ENCODE measurements around the gene CD48. TPM values are rescaled to one million over a fixed set of nuclear protein-coding genes. Genes with fewer than 3 reads are reported as not detected.

CD48 gene
- total RNA-seq, 1 donor from 2014 or later, result not detected

GRCh38 chr1:160669276-160669675 lies 42.3 kb downstream of the CD48 start:
- peaks cover 11% of the 10 kb centered on the region for H3K27me3 Mint-ChIP-seq (ENCODE audit: low read depth)
- no peak for DNase-seq (ENCODE audit: low spot score)
- no peak overlapping the region for H3K4me3 Mint-ChIP-seq (ENCODE audit: unreplicated experiment)
- H3K9me3 Mint-ChIP-seq (ENCODE audit: low read depth), result peaks cover 5% of the 10 kb centered on the region
- no peaks in the 10 kb centered on the region for H3K36me3 Mint-ChIP-seq (ENCODE audit: low read depth)
- no peaks in the 10 kb centered on the region for H3K4me1 Mint-ChIP-seq (ENCODE audit: low read depth)
- H3K27ac Mint-ChIP-seq (ENCODE audit: unreplicated experiment), result no peak overlapping the region
- TF ChIP-seq, protein P1, sequence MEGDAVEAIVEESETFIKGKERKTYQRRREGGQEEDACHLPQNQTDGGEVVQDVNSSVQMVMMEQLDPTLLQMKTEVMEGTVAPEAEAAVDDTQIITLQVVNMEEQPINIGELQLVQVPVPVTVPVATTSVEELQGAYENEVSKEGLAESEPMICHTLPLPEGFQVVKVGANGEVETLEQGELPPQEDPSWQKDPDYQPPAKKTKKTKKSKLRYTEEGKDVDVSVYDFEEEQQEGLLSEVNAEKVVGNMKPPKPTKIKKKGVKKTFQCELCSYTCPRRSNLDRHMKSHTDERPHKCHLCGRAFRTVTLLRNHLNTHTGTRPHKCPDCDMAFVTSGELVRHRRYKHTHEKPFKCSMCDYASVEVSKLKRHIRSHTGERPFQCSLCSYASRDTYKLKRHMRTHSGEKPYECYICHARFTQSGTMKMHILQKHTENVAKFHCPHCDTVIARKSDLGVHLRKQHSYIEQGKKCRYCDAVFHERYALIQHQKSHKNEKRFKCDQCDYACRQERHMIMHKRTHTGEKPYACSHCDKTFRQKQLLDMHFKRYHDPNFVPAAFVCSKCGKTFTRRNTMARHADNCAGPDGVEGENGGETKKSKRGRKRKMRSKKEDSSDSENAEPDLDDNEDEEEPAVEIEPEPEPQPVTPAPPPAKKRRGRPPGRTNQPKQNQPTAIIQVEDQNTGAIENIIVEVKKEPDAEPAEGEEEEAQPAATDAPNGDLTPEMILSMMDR (IDR thresholded peaks at IDR 0.05), result no peak

- Mint-ChIP-seq H3K27ac (ENCODE audit: unreplicated experiment) (no peak overlapping the region), H3K4me1 (ENCODE audit: low read depth) (no peaks in the 10 kb centered on the region), H3K36me3 (ENCODE audit: low read depth) (no peaks in the 10 kb centered on the region), H3K27me3 (ENCODE audit: low read depth) (peaks cover 17% of the 10 kb centered on the region), H3K9me3 (ENCODE audit: low read depth) (peaks cover 5% of the 10 kb centered on the region), H3K4me3 (ENCODE audit: unreplicated experiment) (no peak overlapping the region)
- TF ChIP-seq, protein P1 (IDR thresholded peaks at IDR 0.05), result no peak
- no peak for DNase-seq (ENCODE audit: low spot score)
Observed at GRCh38 chr1:160667896-160668295, 43.7 kb downstream of the CD48 start.

- no peaks in the 10 kb centered on the region for H3K36me3 Mint-ChIP-seq (ENCODE audit: low read depth)
- peaks cover 5% of the 10 kb centered on the region for H3K9me3 Mint-ChIP-seq (ENCODE audit: low read depth)
- H3K4me3 Mint-ChIP-seq (ENCODE audit: unreplicated experiment), result no peak overlapping the region
- DNase-seq (ENCODE audit: low spot score), result no peak
- no peaks in the 10 kb centered on the region for H3K4me1 Mint-ChIP-seq (ENCODE audit: low read depth)
- TF ChIP-seq, protein P1 (IDR thresholded peaks at IDR 0.05), result no peak
- H3K27me3 Mint-ChIP-seq (ENCODE audit: low read depth), result peaks cover 21% of the 10 kb centered on the region
- no peak overlapping the region for H3K27ac Mint-ChIP-seq (ENCODE audit: unreplicated experiment)
Observed at GRCh38 chr1:160666079-160666442, 45.6 kb downstream of the CD48 start.

- Mint-ChIP-seq H3K27ac (ENCODE audit: unreplicated experiment) (no peak overlapping the region), H3K27me3 (ENCODE audit: low read depth) (peaks cover 16% of the 10 kb centered on the region), H3K4me3 (ENCODE audit: unreplicated experiment) (no peak overlapping the region), H3K4me1 (ENCODE audit: low read depth) (no peaks in the 10 kb centered on the region), H3K36me3 (ENCODE audit: low read depth) (no peaks in the 10 kb centered on the region), H3K9me3 (ENCODE audit: low read depth) (peaks cover 5% of the 10 kb centered on the region)
- TF ChIP-seq, protein P1 (IDR thresholded peaks at IDR 0.05), result no peak
- DNase-seq (ENCODE audit: low spot score), result no peak
Observed at GRCh38 chr1:160665330-160666078, 46.1 kb downstream of the CD48 start.

DNA sequence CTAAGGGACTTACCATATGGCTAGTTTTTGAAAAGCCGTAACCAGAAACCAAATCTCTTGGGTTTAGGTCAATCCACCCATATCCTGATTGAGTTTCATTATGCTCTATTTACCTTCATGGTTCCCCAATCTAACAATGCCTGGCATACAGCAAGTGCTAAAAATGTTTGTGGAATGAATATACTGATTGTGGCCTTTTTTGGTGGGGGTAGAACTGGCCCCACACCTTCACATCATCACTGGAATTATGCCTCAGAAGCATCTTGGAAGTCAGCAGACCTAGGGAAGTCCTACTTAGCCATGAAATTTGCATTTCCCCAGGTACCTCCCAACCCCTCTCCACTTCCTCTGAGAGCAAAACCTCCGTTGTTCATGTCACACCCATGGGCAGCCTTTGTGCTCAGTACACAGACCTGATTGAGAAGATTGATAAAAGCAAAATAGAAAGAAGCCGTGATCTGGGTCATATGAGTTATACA lies 47.0 kb downstream of the CD48 start:
- DNase-seq (ENCODE audit: low spot score), result no peak
- H3K4me3 Mint-ChIP-seq (ENCODE audit: unreplicated experiment), result no peak overlapping the region
- TF ChIP-seq, protein P1 (IDR thresholded peaks at IDR 0.05), result no peak
- H3K27ac Mint-ChIP-seq (ENCODE audit: unreplicated experiment), result no peak overlapping the region
- no peaks in the 10 kb centered on the region for H3K4me1 Mint-ChIP-seq (ENCODE audit: low read depth)
- peaks cover 6% of the 10 kb centered on the region for H3K9me3 Mint-ChIP-seq (ENCODE audit: low read depth)
- no peaks in the 10 kb centered on the region for H3K36me3 Mint-ChIP-seq (ENCODE audit: low read depth)
- peaks cover 16% of the 10 kb centered on the region for H3K27me3 Mint-ChIP-seq (ENCODE audit: low read depth)

Measured in chondrocyte (in vitro differentiated cells).